ENCODE results near the gene SETD3.

The SETD3 gene

DNA sequence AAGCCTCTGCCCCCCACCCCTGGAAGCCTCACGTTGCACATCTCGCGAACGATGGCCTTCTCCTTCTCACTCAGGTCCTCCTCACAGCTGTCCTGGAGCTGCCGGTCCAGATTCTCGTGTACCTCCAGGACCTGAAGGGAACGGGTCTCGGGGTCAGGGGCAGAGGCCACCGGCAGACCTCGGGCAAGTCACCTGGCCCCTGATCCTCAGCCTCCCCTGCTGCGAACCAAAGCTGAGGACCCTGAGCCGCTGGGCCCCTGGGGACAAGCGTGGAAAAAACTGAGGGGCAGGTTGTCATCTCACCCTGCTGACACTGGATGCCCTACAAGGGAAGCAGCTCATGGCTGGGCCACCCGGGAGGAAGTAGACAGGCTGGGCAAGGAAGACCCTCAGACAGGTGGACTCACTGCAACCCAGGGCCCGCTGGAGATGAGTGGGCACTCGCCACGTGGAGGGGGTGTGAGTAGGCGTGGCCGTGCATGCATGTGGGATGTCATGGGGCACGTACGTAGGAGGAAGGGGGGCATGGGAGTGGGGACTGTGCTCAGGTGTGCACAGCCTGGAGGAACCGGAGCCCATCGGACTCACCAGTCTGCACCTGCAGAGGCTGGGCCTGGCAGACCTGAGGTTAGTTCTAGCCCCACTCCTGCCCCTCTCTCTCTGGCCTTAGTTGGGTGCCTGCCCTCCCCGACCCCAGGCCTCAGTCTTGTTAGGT, 35.7 kb upstream of the SETD3 start:
- DNase-seq: no peak

DNA sequence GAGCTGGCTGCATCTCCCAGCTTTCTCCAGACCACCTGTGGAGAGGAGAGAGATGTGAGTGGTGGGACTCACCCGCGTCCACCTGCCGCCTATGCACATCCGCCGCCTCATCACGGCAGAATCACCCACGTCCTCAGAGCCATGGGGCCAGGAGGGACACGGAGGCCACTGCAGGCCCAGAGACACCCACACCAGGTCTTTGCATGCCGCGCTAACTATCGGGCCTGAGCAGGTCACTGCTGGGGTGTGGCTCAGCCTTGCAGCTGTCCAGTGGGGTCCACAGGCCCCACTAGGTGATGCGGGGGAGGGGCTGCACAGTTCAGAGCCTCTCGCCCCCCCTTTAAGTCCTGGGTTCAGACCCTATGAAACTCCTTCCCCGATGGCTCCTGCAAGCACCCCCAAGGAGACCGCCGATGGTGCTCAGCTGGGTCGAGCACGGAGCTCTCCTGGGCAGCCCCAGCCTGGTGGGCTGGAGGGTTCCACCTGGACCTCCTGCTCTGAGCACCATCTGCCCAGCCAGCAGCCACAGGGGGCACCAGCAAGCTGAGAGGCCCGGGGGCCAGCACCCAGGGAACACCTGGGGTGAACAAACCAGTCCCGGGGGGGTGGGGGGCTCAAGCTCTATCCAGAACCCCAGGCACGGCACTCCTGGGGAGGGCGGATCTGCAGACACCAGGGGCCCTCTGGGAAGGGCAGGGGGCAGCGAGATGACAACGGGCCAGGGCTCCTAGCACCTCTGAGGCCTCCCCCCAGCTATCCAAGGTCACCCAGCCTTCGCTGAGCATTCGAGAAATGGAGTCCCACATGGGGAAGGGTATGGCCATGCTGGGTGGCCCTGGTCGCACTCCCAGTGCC, 34.9 kb upstream of the SETD3 start:
- no peak for DNase-seq

DNA sequence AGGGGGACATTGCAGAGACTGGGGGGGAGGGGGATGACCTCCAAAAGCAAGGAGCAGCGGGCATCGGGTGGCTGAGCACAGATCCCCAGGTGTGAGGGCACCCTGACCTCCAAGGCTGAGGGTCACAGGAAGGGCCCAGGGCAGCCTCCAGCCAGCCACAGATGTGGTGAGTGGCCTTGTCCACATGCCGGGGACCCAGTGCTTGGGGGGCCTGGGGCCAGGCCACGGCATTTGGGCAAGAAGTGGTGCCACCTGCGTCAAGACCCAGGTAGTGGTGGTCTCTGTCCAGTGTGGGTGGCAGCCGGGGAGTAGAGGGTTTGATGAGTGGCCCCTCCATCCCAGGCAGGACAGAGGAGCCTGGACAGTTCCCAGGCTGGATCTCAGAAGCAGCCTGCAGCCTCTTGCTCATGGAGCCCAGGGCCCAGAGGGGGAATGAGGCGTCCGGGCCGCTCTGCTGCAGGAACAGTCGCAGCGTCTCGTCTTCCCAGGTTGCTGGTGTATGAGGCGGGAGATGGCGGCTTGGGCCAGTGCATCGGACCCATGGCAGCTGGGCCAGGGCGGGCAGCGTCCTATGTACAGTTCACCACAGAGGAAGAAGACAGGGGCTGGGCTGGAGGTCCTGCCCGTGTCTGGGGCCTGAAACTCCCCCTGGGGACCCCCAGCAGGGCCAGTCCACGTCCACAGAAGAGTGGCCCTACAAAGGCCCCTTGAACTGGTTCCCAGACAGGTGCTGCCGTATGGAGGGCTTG, 34.1 kb upstream of the SETD3 start:
- no peak for DNase-seq

DNA sequence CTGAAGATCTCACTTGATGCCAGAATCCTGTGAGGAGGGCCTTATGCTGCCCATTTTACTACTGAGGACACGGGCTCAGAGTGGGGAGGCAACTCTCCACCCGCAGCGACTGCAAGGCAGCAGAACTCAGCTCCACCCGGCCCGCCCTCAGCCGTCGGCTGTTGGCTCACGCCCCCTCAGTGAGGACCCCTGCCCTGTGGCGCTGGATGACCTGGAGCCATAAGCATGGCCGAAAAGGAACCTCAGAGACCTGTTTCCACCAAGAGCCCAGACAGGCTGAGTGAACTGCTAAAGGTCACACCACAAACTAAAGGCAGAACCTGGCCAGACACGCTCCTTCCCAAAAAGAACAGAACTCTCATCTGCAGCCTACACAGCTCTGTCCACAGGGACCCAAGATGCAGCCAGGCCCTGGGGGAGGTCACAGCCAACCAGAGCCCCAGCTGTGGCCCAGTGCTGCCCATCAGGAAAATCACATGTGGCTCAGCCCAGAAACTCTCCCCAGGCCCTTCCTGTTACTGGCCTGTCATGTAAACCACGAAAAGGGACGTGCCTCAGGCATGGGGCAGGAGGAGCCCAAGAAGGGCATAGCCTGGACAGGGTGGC, 33.4 kb upstream of the SETD3 start:
- DNase-seq: no peak

DNA sequence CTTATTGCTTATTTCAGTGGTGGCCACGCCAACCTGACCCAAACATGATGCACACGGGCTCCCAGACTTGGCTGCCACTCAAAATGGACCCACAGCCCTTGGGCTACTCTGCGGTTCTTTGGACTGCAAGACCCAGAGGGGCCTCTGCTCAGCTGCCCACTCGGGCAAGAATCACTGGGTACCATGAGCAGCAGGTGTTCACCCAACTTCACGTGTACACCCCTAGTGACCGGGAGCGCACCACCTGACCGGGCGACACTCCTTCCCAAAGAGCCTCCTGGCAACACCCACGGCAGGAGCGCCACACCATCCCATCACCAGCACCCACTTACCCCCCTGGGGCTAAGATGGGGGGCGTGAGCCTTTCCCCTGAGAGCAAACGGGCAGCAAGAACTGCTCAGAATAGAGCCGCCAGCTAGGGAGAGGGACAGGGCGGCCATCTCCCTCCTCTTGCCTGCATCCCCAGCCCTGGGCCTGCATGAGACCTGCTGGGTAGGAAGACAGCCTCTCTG, 32.6 kb upstream of the SETD3 start:
- no peak for DNase-seq

DNA sequence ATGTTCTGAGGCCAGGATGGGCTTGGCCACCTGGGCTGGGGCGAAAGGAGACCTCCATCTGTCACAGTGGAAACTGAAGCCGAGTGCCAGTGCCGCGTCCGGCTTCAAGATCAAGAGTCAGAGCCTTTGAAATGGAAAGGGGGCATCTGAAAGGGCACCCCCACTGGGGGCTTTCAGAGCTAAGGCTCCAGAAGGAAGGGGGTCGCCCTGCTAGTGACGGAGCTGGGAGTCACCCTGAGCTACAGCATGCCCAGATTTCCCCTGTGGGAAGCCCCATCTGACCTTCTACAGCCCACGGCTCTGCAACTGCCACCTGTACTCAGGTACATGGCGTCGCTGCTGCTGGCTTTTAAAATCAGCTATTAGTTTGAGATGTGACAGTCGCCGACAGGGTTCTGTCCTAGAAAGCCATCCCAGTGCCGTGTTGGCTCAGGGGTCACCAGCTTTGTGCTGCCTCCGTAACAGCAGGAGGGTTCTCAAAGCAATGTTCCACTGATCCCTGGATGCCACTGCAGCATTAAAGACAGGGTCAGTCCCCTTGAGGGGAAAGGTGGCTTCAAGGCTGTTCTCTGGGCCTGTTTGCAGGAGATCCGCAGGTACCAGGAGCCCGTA, 32.0 kb upstream of the SETD3 start:
- DNase-seq: no peak

DNA sequence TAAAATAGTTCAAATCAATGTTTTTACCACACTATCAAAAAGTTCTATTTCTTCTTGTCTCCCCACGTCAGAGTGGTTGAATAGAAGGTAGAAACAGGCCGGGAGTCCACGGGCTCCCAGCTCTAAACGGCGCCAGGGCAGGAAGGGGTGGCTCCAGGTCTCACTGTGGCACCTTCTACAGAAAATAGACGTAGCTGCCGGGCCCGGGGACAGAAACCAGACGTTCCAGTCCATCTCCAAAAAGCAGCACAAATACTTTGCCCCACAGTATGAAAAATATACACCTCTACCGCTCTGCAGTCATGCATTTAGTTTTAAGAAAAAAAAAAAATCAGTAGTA, 31.4 kb upstream of the SETD3 start:
- DNase-seq: no peak

DNA sequence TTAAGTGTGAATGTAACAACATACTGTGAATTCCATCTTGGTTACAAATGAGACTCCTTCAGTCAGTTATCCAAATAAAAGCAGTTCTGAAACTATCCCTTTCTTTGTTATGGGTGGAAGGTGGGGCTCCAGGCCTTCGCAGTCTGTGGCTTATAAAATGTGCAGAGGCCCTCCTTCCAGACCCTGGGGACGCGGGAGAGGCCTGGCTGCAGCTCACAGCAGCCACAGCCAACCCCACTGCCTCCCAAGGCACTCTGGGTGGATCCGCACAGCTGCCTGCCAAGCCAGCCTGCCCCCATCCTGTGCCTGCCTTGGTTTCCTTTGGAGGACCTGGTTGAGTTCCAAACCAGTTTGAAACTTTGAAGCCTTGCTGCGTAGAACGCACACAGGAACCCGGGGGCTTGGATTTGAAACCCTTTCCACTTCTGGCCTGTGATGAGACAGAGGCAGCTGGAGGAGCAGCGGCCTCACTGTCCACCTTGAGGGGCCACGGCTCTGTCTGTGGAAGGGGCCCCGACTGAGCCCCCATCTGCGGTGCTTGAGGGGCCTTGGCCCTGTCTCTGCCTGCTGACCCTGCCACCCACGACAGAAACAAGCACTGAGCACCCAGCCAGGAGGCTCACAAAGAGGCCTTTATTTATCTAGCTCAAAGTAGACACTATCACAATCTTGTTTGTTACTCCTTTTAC, 30.9 kb upstream of the SETD3 start:
- no peak for DNase-seq

DNA sequence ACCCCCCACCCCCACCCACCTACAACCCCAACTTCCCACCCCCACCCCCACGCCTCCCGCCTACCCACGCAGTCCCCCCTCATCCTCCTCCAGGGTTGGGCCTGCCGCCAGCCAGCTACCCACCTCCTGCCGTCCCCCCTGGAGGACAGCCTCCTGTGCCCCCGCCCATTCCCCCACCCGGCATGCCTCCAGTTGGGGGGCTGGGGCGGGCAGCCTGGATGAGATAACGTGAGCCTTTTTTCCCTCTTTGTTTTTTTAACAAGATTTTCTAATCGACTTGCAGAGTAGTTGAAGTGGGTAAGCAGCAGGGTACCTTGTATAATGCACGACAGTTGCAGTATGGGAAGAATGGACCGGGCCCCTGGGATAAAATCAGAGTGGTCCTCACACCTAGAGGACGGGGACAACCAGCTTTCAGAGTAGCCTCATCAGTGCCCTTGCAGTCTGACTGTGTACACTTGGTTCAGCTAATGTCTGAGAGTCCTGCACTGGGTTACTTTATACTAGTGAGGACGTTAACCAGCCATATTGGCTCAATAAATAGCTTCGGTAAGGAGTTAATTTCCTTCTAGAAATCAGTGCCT, 30.0 kb upstream of the SETD3 start:
- no peak for DNase-seq

DNA sequence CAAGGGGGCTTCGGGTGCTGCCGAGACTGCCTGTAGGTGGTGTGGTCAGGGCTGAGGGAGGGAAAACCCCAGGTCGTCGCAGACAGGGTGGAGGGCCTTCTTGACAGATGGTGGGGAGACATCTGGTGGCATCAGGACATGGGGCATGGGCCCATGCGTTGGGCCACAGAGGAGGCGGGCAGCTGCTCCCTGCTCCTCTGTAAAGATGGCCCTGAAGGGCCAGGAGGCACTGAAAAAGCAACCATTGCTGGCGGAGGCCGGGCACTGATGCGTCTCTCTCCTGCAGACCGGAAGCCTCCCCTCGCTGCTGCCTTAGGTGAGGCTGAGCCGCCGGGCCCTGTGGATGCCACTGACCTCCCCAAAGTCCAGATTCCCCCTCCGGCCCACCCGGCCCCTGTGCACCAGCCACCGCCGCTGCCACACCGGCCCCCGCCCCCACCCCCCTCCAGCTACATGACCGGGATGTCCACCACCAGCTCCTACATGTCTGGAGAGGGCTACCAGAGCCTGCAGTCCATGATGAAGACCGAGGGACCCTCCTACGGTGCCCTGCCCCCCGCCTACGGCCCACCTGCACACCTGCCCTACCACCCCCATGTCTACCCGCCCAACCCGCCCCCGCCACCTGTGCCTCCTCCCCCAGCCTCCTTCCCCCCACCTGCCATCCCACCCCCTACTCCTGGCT, 29.4 kb upstream of the SETD3 start:
- no peak for DNase-seq

DNA sequence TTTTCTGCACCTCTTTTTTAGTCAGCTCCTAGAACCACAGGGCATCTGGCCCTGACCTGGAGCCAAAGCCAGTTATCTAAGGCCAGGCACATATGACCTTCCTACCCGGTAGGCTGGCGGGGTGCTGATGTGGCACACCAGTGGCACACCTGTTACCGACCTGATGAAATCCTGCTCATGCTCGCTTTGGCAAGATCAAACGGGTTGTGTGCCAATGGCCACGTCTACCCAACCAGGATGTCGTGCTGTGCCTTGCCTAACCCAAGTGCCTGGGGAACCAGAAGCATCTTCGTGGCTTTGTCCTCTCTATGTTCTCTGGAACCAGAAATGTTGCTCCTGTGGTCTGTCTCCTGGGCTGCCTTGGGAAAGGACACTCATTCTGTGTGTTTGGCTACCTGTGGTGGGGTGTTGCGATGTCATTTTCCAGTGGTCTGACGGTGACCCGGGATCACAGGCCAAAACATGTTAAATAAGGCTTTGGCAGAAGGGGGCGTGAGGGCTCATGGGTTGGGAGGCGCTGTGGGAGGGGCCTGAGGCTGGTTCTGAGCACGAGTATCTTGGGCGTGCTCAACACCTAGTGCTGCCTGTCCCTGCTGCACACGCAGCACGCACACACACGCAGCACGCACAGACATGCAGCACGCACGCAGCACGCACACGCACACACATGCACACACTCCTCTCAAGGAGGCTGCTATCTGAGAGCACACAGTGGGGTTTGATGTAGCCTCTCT, 28.4 kb upstream of the SETD3 start:
- no peak for DNase-seq

DNA sequence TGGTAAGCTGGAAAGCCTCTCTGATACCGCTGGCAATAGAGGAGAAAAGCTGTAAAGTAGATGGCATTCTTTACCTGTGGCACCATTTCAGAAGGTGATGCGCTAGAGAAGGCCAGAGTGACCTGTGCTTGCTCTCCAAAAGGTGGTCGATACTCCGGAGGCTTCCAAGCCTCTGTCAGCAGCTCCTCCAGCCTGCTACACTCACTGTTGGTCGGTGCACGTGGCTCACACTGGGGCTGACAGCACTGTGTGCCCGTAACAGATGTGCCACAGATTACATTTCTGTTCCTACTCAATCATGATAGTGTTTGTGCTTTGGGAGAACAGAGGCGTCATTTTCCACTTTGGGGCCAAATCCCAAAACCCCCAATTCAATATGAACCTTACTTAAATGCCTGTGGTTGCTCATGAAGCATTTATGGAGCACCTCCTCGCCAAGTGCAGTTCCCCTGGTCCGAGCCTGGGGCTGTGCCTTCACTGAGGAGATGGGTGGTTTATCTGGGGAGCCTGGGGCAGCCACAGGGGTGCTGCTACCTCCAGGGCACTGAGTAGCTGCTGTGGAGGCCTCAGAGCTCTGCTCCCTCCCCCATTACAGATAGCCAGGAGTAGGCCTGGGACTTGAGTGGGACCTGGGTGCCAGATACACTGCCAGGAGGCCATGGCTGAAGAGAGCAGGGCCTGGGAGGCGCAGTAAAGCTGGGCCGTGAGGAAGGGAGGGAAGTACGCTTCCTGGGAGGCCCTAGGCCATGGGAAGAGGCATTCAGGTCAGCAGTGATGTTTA, 27.4 kb upstream of the SETD3 start:
- DNase-seq: no peak

DNA sequence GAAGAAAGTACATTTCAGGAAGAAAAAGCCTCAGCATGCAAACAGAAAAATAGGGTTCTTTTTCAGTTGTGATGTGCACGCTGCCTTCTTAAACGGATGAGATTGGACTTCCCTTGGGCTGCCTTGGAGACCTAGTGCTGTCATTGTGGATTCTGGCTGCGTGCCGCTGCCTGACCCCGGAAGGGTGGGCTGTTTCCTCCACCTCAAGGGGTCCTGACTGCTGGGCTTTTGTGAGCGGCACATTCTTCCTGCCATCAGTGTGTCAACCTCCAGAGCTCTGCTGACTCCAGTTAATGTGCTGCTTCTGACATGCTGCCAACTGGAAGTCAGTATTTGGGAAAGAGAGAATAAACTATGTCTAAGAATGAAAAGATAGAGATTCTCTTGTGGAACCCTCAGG, 25.6 kb upstream of the SETD3 start:
- DNase-seq: no peak

DNA sequence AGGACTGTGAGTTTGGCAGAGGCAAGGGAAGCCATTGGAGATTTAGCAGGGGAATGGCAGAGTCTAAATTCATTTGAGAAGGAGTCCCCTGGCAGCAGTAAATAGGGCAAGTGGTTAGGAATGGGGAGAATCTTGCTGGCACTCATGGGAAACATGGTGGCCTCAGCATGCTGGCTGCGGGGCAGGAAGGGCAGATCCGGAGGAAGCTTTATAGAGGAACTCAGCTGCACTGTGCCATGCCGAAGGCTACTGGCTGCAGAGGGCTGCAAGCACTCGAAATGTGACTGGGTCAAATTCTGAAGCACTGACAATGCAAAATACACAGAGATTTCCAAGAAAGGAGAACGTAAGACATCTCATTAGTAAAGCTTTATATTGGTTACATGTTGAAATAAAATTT, 24.4 kb upstream of the SETD3 start:
- no peak for DNase-seq

DNA sequence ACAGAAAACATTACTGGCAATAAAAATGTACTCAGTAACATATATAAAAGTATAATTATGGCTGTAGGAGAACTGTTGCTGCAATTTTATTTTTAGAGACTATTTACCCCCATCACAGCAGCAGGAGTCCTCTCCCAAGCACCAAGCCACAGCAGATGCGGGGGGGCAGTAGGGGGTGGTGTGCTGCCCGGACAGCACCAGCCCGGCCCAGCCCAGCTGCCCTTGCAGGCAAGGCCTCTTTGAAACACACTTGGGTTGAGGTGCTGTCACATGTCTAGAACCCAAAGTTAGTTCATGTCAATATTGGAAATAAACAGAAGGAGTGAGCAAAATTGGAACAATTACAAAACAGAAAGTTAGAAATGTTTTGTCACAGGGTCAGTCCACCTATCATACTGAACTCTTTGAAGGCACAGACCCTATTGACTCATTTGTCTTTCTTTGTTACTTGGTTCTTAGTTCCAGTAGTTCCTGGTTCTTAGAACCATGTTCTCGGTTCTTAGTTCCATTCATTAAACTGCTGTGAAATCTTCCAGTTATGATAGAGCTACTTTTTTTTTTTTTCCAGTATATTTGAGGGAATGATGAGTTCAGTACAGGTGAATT, 23.3 kb upstream of the SETD3 start:
- no peak for DNase-seq

DNA sequence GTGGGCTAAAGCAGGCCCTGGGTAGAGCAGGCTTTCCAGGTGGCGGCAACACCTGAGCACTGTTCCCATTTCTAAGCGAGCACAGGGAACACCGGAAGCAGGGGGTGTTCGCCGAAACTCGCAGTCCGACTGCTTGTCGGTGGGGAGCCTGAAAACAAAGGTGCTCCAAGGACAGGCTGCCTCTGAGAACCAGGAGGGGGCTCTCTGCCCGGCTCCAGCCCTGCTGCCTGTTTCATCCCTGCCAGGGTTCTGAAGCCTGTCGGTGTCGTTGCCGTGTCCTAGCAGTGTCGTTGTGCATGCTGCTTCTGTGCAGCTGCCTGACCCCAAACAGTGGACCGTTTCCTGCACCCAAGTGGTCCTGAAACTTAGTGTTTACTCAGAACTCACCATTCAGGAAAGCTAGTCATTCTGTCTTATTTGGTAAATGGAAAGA, 22.3 kb upstream of the SETD3 start:
- no peak for DNase-seq

DNA sequence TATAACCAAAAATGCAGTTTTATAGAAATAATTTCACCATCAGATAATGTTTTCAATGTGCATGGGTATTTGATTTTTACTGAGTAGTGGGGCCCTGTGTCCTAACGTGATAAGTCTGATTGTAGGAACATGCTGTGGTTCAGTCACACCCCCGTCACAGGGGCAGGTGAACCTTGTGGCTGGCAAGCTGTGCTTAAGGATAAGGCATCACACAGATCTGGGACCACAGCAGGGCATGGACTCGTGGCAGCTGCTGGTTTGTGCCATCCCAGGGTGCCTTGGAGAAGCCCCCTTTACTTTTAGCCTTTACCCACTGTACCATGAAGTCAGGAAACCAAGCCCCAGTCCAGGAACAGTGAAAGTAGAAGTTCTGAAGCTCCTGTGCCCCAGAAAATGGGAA, 17.2 kb upstream of the SETD3 start:
- no peak for DNase-seq

DNA sequence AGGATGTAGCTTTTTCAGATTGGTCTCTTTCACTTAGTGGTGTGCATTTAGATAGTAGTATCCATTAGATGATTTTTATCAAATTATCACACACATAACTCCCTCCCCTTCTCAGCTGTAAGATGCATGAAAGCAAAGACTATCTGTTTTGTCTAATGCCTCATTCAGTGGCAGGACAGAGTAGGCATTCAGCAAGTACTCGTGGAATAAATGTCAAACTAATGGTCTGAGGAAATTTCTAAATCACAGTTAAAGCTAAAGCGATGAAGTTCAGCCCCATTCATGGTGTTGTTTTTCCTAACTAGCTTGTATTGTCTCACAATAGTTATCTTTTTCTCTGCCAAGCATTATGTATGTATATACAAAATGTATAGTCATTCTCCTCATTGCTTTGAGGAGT, 16.7 kb upstream of the SETD3 start:
- DNase-seq: no peak

DNA sequence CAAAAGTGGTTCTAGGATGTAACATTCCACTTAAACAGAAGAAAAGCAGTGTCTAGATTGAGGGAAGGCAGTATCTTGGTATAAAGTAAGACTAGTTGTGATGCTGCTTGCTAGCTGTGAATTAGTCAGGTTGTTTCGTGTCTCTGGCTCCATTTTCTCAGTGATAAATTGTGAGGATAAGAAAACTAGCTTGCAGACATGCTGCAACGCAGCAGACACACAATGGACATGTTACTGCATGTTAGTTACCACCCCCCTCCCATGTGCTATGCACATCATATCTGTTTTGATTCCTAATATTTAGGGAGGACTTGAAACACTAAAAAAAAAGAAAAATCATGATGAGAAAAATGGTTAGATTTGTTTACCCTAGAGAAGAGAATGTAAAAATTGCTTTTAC, 3.4 kb upstream of the SETD3 start:
- no peak for DNase-seq
